SK-N-SH (cell line): Measurements from ENCODE around the gene ZFP62. TPM values are rescaled to one million over a fixed set of nuclear protein-coding genes. Genes with fewer than 3 reads are reported as not detected.

Experiments
- CTCF ChIA-PET: fragments of 300-600, 350-600 bp; formaldehyde crosslinking; extraction: SDS; loops from one replicate; lab custom pipeline; 2021; lab: Yijun Ruan, JAX
- POLR2A ChIA-PET: fragments of 350-600 bp; sonication (Branson Sonifier 250); formaldehyde crosslinking; extraction: SDS; loops from one replicate; lab custom pipeline; 2020; ENCODE audit warnings: antibody characterized with exemption, inconsistent platforms; lab: Yijun Ruan, JAX
- DNase-seq: peaks from one replicate; pipeline ENCODE4 v3.0.0; 2012
- H2AFZ ChIP-seq: fragments of 200-600 bp; sonication (generic); 2 replicates; pipeline ENCODE4 v1.8.1; 2016; ENCODE audit warnings: antibody characterized with exemption, mild to moderate bottlenecking, low read depth
- H3F3A ChIP-seq: fragments of 200-600 bp; sonication (generic); replicated peaks from 2 replicates; pipeline ENCODE3; 2016; ENCODE audit warnings: antibody characterized with exemption, mild to moderate bottlenecking; ENCODE audit not compliant: insufficient read depth
- H3K27ac ChIP-seq, 2 experiments: fragments of 200-500 bp in 1 of 2; fragments of 200-600 bp in 1 of 2; sonication (Bioruptor generic) in 1 of 2; sonication (generic), shearing (Covaris generic) in 1 of 2; 2 replicates each; pipeline versions ENCODE4 v1.5.1 to v1.6.1; 2014 to 2016; ENCODE audit warnings: low read depth in 2 of 2, inconsistent platforms in 1 of 2, low read length in 1 of 2, mild to moderate bottlenecking in 1 of 2, mixed read lengths in 1 of 2
- H3K27me3 ChIP-seq: fragments of 200-600 bp; sonication (generic), shearing (Covaris generic); 2 replicates; pipeline ENCODE4 v1.6.1; 2016; ENCODE audit warnings: mixed run types; ENCODE audit not compliant: insufficient read depth
- H3K36me3 ChIP-seq, 2 experiments: fragments of 200-500 bp in 1 of 2; fragments of 200-600 bp in 1 of 2; sonication (Bioruptor generic) in 1 of 2; sonication (generic) in 1 of 2; replicated peaks in 1 of 2; 2 replicates each; pipeline versions ENCODE3 to v1.5.1; 2014 to 2016; ENCODE audit warnings: low read length in 1 of 2, mild to moderate bottlenecking in 1 of 2; ENCODE audit not compliant: insufficient read depth in 2 of 2, control insufficient read depth in 1 of 2
- H3K4me1 ChIP-seq, 2 experiments: fragments of 200-500 bp in 1 of 2; fragments of 200-600 bp in 1 of 2; sonication (Bioruptor generic) in 1 of 2; sonication (generic), shearing (Covaris generic) in 1 of 2; 2 replicates each; pipeline versions ENCODE4 v1.5.1 to v1.6.1; 2014 to 2016; ENCODE audit warnings: low read depth in 1 of 2, low read length in 1 of 2, mixed run types in 1 of 2; ENCODE audit not compliant: insufficient read depth in 2 of 2, control insufficient read depth in 1 of 2
- H3K4me2 ChIP-seq: fragments of 200-600 bp; sonication (generic), shearing (Covaris generic); 2 replicates; pipeline ENCODE4 v1.6.1; 2017; ENCODE audit warnings: mixed run types
- H3K4me3 ChIP-seq, 2 experiments: fragments of 200-500 bp in 1 of 2; fragments of 200-600 bp in 1 of 2; sonication (Bioruptor generic) in 1 of 2; sonication (generic), shearing (Covaris generic) in 1 of 2; 2 replicates each; pipeline versions ENCODE4 v1.5.1 to v1.8.1; 2014 to 2016; ENCODE audit warnings: low read depth in 2 of 2, inconsistent platforms in 1 of 2, low read length in 1 of 2, mild to moderate bottlenecking in 1 of 2, mixed read lengths in 1 of 2, moderate library complexity in 1 of 2
- H3K79me2 ChIP-seq: fragments of 200-600 bp; sonication (generic); 2 replicates; pipeline ENCODE4 v1.8.1; 2017; ENCODE audit warnings: mild to moderate bottlenecking; ENCODE audit not compliant: insufficient read depth
- H3K9ac ChIP-seq: fragments of 200-600 bp; sonication (generic); 2 replicates; pipeline ENCODE4 v1.6.1; 2017; ENCODE audit warnings: mixed run types
- H3K9me2 ChIP-seq: fragments of 200-600 bp; sonication (generic); 2 replicates; pipeline ENCODE4 v1.6.1; 2017; ENCODE audit warnings: mixed run types
- H3K9me3 ChIP-seq: fragments of 200-600 bp; sonication (generic); 2 replicates; pipeline ENCODE4 v1.6.1; 2017; ENCODE audit warnings: mixed run types, mild to moderate bottlenecking, moderate library complexity
- H4K20me1 ChIP-seq: fragments of 200-600 bp; sonication (generic); 2 replicates; pipeline ENCODE4 v1.6.1; 2017; ENCODE audit warnings: mild to moderate bottlenecking, mixed run types; ENCODE audit not compliant: insufficient read depth
- CHD2 ChIP-seq: fragments of 150-350 bp; IDR thresholded peaks from 2 replicates; pipeline ENCODE4 v1.6.1; 2018; ENCODE audit warnings: low read length; ENCODE audit not compliant: partially characterized antibody
- ELF1 ChIP-seq: IDR thresholded peaks from 2 replicates; pipeline ENCODE4 v1.4.0; 2012
- EZH2phosphoT487 ChIP-seq: fragments of 200-600 bp; sonication (generic); IDR thresholded peaks from 2 replicates; pipeline ENCODE4 v1.6.1; 2017; ENCODE audit warnings: low read depth, mixed run types, mild to moderate bottlenecking, antibody characterized with exemption, moderate library complexity, borderline replicate concordance
- FOSL2 ChIP-seq: IDR thresholded peaks from 2 replicates; pipeline ENCODE4 v1.4.0; 2012; ENCODE audit warnings: low read depth, mild to moderate bottlenecking, moderate library complexity, borderline replicate concordance
- FOXJ3 ChIP-seq: sonication (generic); formaldehyde crosslinking; IDR thresholded peaks from 2 replicates; pipeline ENCODE4 v1.5.1; 2020; ENCODE audit warnings: mild to moderate bottlenecking, missing genetic modification reagents
- FOXM1 ChIP-seq: IDR thresholded peaks from 2 replicates; pipeline ENCODE4 v1.4.0; 2012; ENCODE audit warnings: low read depth, mild to moderate bottlenecking
- GABPA ChIP-seq: IDR thresholded peaks from 2 replicates; pipeline ENCODE4 v1.4.0; 2012; ENCODE audit warnings: low read depth, mild to moderate bottlenecking
- JUND ChIP-seq: IDR thresholded peaks from 2 replicates; pipeline ENCODE4 v1.4.0; 2012
- MEF2A ChIP-seq: IDR thresholded peaks from 2 replicates; pipeline ENCODE4 v1.4.0; 2012; ENCODE audit warnings: low read depth, borderline replicate concordance
- MXI1 ChIP-seq: IDR thresholded peaks from 2 replicates; pipeline ENCODE4 v1.6.1; 2012; ENCODE audit warnings: mild to moderate bottlenecking, low read depth, low read length, improper control_type of control experiment
- NRF1 ChIP-seq: IDR thresholded peaks from 2 replicates; pipeline ENCODE4 v1.6.1; 2012; ENCODE audit warnings: low read depth, mild to moderate bottlenecking, low read length
- POLR2AphosphoS5 ChIP-seq: IDR thresholded peaks from 2 replicates; pipeline ENCODE4 v1.6.1; 2012; ENCODE audit warnings: low read depth, low read length
- RAD21 ChIP-seq: IDR thresholded peaks from 2 replicates; pipeline ENCODE4 v1.6.1; 2012; ENCODE audit warnings: mild to moderate bottlenecking, low read length
- RCOR1 ChIP-seq: fragments of 150-350 bp; IDR thresholded peaks from 2 replicates; pipeline ENCODE4 v1.6.1; 2017; ENCODE audit warnings: antibody characterized with exemption, low read length
- RFX5 ChIP-seq: IDR thresholded peaks from 2 replicates; pipeline ENCODE4 v1.6.1; 2012; ENCODE audit warnings: mild to moderate bottlenecking, improper control_type of control experiment, low read length
- RXRA ChIP-seq: IDR thresholded peaks from 2 replicates; pipeline ENCODE4 v1.4.0; 2012; ENCODE audit warnings: low read depth, mild to moderate bottlenecking, borderline replicate concordance
- SIN3A ChIP-seq: IDR thresholded peaks from 2 replicates; pipeline ENCODE4 v1.6.1; 2012; ENCODE audit warnings: low read depth, mild to moderate bottlenecking, low read length, moderate library complexity, borderline replicate concordance
- TAF1 ChIP-seq: IDR thresholded peaks from 2 replicates; pipeline ENCODE4 v1.6.1; 2012; ENCODE audit warnings: low read depth, mild to moderate bottlenecking, low read length, moderate library complexity, borderline replicate concordance
- TCF12 ChIP-seq: IDR thresholded peaks from 2 replicates; pipeline ENCODE4 v1.4.0; 2012
- TEAD4 ChIP-seq: IDR thresholded peaks from 2 replicates; pipeline ENCODE4 v1.4.0; 2012; ENCODE audit warnings: mild to moderate bottlenecking, borderline replicate concordance; ENCODE audit not compliant: insufficient read depth
- YY1 ChIP-seq: IDR thresholded peaks from 2 replicates; pipeline ENCODE4 v1.4.0; 2012; ENCODE audit warnings: low read depth, mild to moderate bottlenecking
- WGBS: methylation state at CpG from one replicate; pipeline ENCODE4 v1.1.6; 2017; ENCODE audit warnings: low lambda C conversion rate; 5-methylcytosine and 5-hydroxymethylcytosine counted together
- polyA plus RNA-seq, 3 experiments: library from polyadenylated mRNA; depleted of rRNA; stranded (reverse); fragments of >200 nt; gene quantifications; 2 replicates each; pipeline ENCODE4 v1.2.3, GENCODE V29; 2012
- TF ChIP-seq, protein P1 (sequence below): IDR thresholded peaks from 2 replicates; pipeline ENCODE4 v1.4.0; 2012; ENCODE audit warnings: low read depth, borderline replicate concordance
- TF ChIP-seq, protein P2 (sequence below): fragments of 200-600 bp; sonication (generic); IDR thresholded peaks from 2 replicates; pipeline ENCODE4 v1.6.1; 2017; ENCODE audit warnings: antibody characterized with exemption, mild to moderate bottlenecking, moderate library complexity
- TF ChIP-seq, protein P3 (sequence below): fragments of 150-350 bp; IDR thresholded peaks from 2 replicates; pipeline ENCODE4 v1.6.1; 2017; ENCODE audit warnings: antibody characterized with exemption, low read length, low read depth, borderline replicate concordance
- TF ChIP-seq, protein P4 (sequence below): fragments of 150-350 bp; IDR thresholded peaks from 2 replicates; pipeline ENCODE4 v1.6.1; 2016; ENCODE audit warnings: mild to moderate bottlenecking, low read depth, low read length
- TF ChIP-seq, protein P5 (sequence below): IDR thresholded peaks from 2 replicates; pipeline ENCODE4 v1.4.0; 2012; ENCODE audit warnings: low read depth
- TF ChIP-seq, protein P6 (sequence below): IDR thresholded peaks from 2 replicates; pipeline ENCODE4 v1.4.0; 2012; ENCODE audit warnings: low read depth, borderline replicate concordance

ZFP62 gene
- polyA plus RNA-seq, 1 of the 3 experiments (the other 2 are of a cell fraction): 6.0 TPM

DNA sequence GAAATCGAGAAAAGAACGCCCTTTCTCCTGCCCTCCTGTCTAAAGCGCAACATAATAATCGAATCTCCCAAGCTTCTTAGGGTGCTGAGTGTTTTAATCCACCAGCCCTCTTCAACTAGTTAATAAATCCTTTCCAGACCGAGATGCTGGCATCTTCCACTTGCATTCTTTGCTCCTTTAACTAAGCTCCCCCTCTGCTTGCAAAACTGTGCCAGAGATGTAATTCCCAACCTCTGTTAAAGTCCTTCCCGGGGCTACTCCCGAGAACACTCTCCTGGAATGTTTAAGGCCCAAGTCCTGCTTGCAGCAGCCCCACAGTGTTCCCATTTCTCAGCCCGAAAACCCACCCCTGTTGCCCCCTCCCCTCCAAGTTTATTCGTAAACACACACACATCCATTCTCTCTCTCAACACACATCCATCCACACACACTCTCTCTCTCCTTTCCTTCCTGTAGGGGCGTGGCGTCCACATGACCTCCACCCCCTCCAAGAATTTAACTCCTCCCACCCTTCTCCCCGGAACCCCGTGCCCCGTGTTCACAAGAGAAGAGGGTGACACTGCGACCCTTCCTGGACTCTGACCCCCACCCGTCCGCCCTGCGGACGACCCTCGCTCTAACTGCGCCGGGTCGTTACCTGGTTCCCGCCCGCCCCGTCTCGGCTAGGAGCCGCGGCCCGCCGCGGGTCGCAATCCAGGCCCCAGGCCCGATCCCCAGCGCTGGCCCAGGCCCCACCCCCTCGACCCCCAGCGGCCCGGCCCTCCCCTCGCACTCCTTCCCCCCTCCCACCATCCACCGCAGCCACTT, 51.5 kb downstream of the ZFP62 start:
- Histone ChIP-seq H3K4me3 (peak overlapping the region; percentile 79 to 81), H3K36me3 (peaks cover 0 to 3% of the 10 kb centered on the region in 2 experiments), H3K9ac (peak overlapping the region; percentile 86), H3K9me2 (no peaks in the 10 kb centered on the region), H3K27ac (peak overlapping the region; percentile 91 to 100), H2AFZ (peak overlapping the region; percentile 72), H3K79me2 (peaks cover 43% of the 10 kb centered on the region), H3K9me3 (no peaks in the 10 kb centered on the region), H3K4me1 (peaks cover 4 to 39% of the 10 kb centered on the region in 2 experiments; a peak in 3 of 4 replicates), H3K27me3 (no peaks in the 10 kb centered on the region), H3F3A (no peaks in the 10 kb centered on the region), H4K20me1 (no peaks in the 10 kb centered on the region), H3K4me2 (peak overlapping the region; percentile 87)
- WGBS: 3% methylated on average over 26 of the region's 40 CpGs
- ChIA-PET CTCF (no interaction called here), POLR2A (interaction anchor here (0.5 to 2.0 kb wide), 5 partner anchors 8 to 316 kb away, joined by 3 to 10 read pairs (median 3); partner anchors contain the start of genes CNOT6, MGAT1 and ZFP62)
- peak; percentile 98 for DNase-seq
- TF ChIP-seq, protein P1, sequence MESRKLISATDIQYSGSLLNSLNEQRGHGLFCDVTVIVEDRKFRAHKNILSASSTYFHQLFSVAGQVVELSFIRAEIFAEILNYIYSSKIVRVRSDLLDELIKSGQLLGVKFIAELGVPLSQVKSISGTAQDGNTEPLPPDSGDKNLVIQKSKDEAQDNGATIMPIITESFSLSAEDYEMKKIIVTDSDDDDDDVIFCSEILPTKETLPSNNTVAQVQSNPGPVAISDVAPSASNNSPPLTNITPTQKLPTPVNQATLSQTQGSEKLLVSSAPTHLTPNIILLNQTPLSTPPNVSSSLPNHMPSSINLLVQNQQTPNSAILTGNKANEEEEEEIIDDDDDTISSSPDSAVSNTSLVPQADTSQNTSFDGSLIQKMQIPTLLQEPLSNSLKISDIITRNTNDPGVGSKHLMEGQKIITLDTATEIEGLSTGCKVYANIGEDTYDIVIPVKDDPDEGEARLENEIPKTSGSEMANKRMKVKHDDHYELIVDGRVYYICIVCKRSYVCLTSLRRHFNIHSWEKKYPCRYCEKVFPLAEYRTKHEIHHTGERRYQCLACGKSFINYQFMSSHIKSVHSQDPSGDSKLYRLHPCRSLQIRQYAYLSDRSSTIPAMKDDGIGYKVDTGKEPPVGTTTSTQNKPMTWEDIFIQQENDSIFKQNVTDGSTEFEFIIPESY: no peak
- TF ChIP-seq ELF1 (peak; percentile 67), TEAD4 (no peak), POLR2AphosphoS5 (peak; percentile 33; the same call in 1 of the 2 replicates), TAF1 (no peak; the same call in 1 of the 2 replicates), JUND (no peak), SIN3A (peak; percentile 83; the same call in 1 of the 2 replicates), NRF1 (no peak), RXRA (no peak), RCOR1 (no peak), TCF12 (no peak), RFX5 (no peak), GABPA (no peak), RAD21 (no peak), EZH2phosphoT487 (no peak), CHD2 (no peak), MXI1 (peak; percentile 79; the same call in 1 of the 2 replicates), MEF2A (no peak), YY1 (no peak), FOXJ3 (CRISPR knock-in tag) (no peak), FOSL2 (no peak), FOXM1 (no peak)
- TF ChIP-seq, protein P2, sequence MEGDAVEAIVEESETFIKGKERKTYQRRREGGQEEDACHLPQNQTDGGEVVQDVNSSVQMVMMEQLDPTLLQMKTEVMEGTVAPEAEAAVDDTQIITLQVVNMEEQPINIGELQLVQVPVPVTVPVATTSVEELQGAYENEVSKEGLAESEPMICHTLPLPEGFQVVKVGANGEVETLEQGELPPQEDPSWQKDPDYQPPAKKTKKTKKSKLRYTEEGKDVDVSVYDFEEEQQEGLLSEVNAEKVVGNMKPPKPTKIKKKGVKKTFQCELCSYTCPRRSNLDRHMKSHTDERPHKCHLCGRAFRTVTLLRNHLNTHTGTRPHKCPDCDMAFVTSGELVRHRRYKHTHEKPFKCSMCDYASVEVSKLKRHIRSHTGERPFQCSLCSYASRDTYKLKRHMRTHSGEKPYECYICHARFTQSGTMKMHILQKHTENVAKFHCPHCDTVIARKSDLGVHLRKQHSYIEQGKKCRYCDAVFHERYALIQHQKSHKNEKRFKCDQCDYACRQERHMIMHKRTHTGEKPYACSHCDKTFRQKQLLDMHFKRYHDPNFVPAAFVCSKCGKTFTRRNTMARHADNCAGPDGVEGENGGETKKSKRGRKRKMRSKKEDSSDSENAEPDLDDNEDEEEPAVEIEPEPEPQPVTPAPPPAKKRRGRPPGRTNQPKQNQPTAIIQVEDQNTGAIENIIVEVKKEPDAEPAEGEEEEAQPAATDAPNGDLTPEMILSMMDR: no peak
- TF ChIP-seq, protein P3, sequence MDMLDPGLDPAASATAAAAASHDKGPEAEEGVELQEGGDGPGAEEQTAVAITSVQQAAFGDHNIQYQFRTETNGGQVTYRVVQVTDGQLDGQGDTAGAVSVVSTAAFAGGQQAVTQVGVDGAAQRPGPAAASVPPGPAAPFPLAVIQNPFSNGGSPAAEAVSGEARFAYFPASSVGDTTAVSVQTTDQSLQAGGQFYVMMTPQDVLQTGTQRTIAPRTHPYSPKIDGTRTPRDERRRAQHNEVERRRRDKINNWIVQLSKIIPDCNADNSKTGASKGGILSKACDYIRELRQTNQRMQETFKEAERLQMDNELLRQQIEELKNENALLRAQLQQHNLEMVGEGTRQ: peak; percentile 15; the same call in 1 of the 2 replicates
- TF ChIP-seq, protein P4, sequence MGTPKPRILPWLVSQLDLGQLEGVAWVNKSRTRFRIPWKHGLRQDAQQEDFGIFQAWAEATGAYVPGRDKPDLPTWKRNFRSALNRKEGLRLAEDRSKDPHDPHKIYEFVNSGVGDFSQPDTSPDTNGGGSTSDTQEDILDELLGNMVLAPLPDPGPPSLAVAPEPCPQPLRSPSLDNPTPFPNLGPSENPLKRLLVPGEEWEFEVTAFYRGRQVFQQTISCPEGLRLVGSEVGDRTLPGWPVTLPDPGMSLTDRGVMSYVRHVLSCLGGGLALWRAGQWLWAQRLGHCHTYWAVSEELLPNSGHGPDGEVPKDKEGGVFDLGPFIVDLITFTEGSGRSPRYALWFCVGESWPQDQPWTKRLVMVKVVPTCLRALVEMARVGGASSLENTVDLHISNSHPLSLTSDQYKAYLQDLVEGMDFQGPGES: no peak
- TF ChIP-seq, protein P5, sequence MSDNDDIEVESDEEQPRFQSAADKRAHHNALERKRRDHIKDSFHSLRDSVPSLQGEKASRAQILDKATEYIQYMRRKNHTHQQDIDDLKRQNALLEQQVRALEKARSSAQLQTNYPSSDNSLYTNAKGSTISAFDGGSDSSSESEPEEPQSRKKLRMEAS: peak; percentile 83
- TF ChIP-seq, protein P6, sequence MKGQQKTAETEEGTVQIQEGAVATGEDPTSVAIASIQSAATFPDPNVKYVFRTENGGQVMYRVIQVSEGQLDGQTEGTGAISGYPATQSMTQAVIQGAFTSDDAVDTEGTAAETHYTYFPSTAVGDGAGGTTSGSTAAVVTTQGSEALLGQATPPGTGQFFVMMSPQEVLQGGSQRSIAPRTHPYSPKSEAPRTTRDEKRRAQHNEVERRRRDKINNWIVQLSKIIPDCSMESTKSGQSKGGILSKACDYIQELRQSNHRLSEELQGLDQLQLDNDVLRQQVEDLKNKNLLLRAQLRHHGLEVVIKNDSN: peak; percentile 71; the same call in 1 of the 2 replicates
